GM18868 (cell line): ENCODE measurements around the gene RNF167.
"Not testable (repeated sequence)": the region's sequence is repeated elsewhere in the genome, so short reads cannot be mapped to it uniquely, and the experiment has no call there.

Source experiments
- ATAC-seq: cut with Tn5 transposase; IDR thresholded peaks from one replicate; pipeline ENCODE4 v1.9.1; 2021; ENCODE audit warnings: mild to moderate bottlenecking, moderate library complexity; ENCODE audit not compliant: unreplicated experiment

Gene RNF167

GRCh38 chr17:4901648-4902344 is 38.3 kb upstream of the RNF167 start:
- no peak for ATAC-seq

- no peak for ATAC-seq
Measured at GRCh38 chr17:4902540-4902939, 37.5 kb upstream of the RNF167 start.

- no peak for ATAC-seq
Measured at GRCh38 chr17:4903051-4903818, 36.8 kb upstream of the RNF167 start, which contains the start of gene CHRNE. Gene CHRNE, minus strand, starts transcription at chr17:4903098. Its CDS starts 35 bp downstream, at chr17:4903063.

GRCh38 chr17:4906642-4907041 is 33.4 kb upstream of the RNF167 start:
- ATAC-seq: not testable (repeated sequence)

- no peak for ATAC-seq
Measured at GRCh38 chr17:4908301-4908700, 31.8 kb upstream of the RNF167 start.

- ATAC-seq: no peak
Measured at GRCh38 chr17:4908711-4909496, 31.2 kb upstream of the RNF167 start.

- ATAC-seq: no peak
Measured at GRCh38 chr17:4913994-4914393, 26.1 kb upstream of the RNF167 start.

- not testable (repeated sequence) for ATAC-seq
Measured at GRCh38 chr17:4914551-4914950, 25.5 kb upstream of the RNF167 start.

GRCh38 chr17:4919511-4920047 is 20.5 kb upstream of the RNF167 start:
- ATAC-seq: no peak

GRCh38 chr17:4920351-4921048 is 19.6 kb upstream of the RNF167 start:
- no peak for ATAC-seq

- no peak for ATAC-seq
Measured at GRCh38 chr17:4921320-4921719, 18.7 kb upstream of the RNF167 start.

- ATAC-seq: not testable (repeated sequence)
Measured at GRCh38 chr17:4926577-4927335, 13.3 kb upstream of the RNF167 start.

GRCh38 chr17:4928881-4929280 is 11.2 kb upstream of the RNF167 start:
- ATAC-seq: no peak

GRCh38 chr17:4931963-4932362 is 8.1 kb upstream of the RNF167 start, which contains the start of gene GP1BA:
Gene GP1BA, plus strand, starts transcription at chr17:4932277. Its CDS starts 328 bp downstream, at chr17:4932605.
- no peak for ATAC-seq

GRCh38 chr17:4932756-4933155 is 7.3 kb upstream of the RNF167 start:
- ATAC-seq: no peak

- ATAC-seq: no peak
Measured at GRCh38 chr17:4933646-4934045, 6.4 kb upstream of the RNF167 start.

GRCh38 chr17:4934173-4934979 is 5.7 kb upstream of the RNF167 start:
- ATAC-seq: peak; percentile 40

GRCh38 chr17:4935650-4936049 is 4.4 kb upstream of the RNF167 start:
- no peak for ATAC-seq

- ATAC-seq: no peak
Measured at GRCh38 chr17:4936436-4936835, 3.6 kb upstream of the RNF167 start.
